ENCODE data around the gene SLC13A3.

The SLC13A3 gene

DNA sequence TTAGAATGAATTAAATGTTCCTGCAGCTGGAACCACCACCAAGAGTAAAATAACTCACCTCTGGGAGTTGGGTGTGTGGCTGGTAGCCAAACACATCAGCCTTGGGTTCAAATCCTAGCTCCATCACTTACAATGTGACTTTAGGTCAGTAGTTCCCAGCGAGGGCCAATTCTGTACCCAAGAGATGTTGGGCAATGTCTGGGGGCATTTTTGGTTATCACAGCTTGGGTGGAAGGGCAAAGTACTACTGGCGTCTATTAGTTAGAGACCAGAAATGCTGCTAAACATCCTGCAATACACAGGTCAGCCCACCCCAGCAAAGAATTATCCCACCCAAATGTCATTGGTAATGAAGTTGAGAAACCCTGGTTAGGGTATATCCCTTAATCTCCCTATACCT, 48.8 kb downstream of the SLC13A3 start:
- no peak for DNase-seq

GRCh38 chr20:46601603-46602122, 49.6 kb downstream of the SLC13A3 start:
- DNase-seq, result no peak

DNA sequence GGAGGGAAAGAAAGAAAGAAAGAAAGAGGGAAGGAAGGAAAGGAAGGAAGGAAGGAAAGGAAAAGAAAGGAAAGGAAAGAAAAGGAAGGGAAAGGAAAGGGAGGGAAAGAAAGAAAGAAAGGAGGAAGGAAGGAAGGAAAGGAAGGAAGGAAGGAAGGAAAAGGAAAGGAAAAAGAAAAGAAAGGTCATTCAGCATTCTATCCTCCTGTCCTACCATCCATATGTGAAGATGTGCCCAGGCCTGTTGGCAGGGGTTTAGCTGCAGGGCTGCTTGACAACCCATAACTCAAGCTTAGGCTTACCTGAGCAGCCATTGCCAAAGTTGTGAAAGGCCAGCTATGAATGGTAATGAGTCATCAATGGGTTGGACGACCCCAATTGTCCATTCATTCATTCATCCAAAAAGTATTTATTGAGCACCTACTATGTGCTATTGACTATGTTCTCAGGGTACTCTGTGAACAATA, 50.9 kb downstream of the SLC13A3 start:
- DNase-seq, result no peak

DNA sequence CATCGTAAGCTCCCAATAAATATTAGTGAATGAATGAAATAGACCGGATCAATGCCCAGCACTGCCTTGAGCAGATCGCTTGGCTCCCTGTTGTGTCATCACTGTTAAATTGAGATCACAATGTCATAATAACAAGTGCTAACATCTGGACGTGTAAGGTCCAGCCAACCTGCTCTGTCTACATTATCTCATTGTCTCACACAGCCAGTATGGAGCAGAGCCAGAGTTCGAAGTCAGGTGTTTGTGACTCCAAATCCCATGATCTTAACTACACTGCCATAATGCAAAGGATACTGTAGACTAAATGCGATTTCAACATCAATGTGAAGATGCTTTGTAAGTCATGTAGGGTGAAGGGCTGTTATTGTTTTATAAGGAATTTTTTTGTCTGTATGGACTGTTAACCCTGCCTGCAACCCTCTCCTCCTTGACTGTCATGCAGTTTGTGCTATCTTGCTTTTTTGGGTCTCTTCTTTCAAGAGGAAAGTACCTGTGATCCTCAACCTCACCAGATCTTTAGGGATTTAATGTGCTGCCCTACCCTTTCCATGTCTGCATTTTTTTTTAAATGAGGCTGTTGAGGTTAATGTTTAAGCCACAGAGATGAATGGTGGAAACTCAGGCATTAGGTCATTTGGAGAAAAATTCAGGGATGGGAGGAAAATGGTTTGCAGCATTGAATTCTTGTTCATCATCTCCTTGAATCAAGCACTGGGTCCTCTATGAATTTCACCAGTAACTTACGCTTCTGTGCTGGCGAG, 51.9 kb downstream of the SLC13A3 start:
- no peak for DNase-seq

GRCh38 chr20:46595933-46596332, 55.3 kb downstream of the SLC13A3 start:
- DNase-seq, result no peak

- no peak for DNase-seq
Observed at GRCh38 chr20:46594725-46595124, 56.5 kb downstream of the SLC13A3 start.

GRCh38 chr20:46592580-46593362, 58.5 kb downstream of the SLC13A3 start:
- DNase-seq, result no peak

- DNase-seq, result no peak
Observed at GRCh38 chr20:46590443-46590842, 60.8 kb downstream of the SLC13A3 start.

DNA sequence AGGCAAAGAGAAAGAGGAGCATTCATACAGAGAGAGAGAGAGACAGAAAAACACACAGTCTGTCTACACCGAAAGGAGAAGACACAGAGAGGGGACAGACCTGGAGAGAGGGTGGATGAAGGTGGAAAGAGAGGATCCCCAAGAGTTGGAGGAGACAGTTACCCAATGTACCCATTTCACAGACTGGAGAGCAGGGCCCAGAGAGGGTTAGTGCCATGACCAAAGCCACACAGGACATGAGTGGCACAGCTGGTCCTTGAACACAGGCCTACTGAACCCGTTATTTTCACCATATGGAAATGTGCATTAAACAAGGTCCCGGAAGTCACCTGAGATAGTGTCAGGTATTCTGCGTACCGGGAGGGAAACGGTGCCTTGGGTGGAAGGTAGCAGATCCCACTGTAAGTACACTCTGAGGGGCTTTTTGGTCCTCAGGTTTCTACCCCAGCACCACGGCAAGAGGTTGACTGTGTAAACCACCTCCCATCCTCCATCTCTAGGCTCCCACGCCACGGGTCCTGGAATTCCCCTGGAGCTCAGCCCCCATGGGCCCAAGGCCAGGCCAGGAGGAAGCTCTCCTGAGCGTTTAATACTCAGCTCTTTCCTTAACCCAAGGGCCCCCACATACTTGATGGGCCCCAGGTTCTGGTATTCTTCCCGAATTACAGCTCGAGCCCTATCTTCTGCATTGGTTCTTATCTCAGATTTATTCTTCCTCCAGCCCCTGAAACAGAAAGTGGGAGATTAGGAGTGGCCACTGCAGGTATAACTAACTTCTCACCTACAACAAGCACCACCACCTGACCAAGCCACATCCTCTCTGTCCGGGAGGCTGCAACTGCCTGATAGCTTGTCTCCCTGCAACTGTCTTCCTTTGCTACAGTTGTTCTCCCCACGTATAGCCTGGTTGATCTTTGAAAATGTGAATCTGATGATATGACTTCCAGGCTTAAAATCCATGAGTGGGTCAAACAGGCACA, 62.4 kb downstream of the SLC13A3 start:
- no peak for DNase-seq

- DNase-seq, result no peak
Observed at GRCh38 chr20:46587986-46588385, 63.3 kb downstream of the SLC13A3 start.

GRCh38 chr20:46586724-46587123, 64.5 kb downstream of the SLC13A3 start:
- DNase-seq, result no peak

DNA sequence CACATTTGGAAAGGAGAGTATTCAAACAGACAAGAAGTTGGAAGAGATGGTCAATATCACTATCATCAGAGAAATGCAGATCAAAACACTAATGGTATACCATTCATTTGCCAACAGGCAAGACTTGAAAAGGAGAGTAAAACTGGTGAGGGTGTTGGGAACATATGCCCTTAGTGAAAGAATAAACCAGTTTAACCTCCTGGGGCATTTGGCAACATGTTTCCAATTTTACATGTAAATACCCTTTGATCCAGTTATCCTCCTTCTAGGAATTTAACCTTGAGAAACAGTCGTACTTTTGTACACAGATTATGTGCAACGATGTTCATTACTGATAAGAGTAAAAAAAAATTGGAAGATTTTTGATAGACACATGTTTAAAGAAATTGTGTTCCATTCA, 66.8 kb downstream of the SLC13A3 start:
- no peak for DNase-seq

- no peak for DNase-seq
Observed at GRCh38 chr20:46583411-46584214, 67.6 kb downstream of the SLC13A3 start.

DNA sequence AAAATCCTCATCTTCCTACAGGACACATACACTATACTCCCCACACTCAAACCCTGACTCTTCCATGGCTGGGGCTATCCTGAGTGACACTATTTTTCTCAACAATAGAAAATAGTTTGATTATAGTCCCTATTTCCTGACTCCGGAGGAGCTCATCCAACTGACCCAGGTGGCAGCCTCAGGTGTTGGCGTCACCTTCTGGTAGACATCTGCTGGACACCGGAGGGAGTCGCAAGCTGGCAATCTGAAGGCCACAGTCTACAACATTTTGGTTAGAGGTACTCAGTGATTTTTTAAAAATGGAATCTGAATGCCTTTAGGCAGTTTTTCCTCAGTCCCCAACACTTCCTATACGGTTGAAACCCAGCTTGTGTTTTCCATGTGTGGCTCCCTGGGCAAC, 68.6 kb downstream of the SLC13A3 start:
- DNase-seq, result no peak

GRCh38 chr20:46581391-46581790, 69.9 kb downstream of the SLC13A3 start:
- no peak for DNase-seq

- no peak for DNase-seq
Observed at GRCh38 chr20:46580613-46581205, 70.5 kb downstream of the SLC13A3 start.

- DNase-seq, result no peak
Observed at GRCh38 chr20:46578745-46579144, 72.5 kb downstream of the SLC13A3 start.

GRCh38 chr20:46576774-46577395, 74.4 kb downstream of the SLC13A3 start:
- DNase-seq, result no peak

DNA sequence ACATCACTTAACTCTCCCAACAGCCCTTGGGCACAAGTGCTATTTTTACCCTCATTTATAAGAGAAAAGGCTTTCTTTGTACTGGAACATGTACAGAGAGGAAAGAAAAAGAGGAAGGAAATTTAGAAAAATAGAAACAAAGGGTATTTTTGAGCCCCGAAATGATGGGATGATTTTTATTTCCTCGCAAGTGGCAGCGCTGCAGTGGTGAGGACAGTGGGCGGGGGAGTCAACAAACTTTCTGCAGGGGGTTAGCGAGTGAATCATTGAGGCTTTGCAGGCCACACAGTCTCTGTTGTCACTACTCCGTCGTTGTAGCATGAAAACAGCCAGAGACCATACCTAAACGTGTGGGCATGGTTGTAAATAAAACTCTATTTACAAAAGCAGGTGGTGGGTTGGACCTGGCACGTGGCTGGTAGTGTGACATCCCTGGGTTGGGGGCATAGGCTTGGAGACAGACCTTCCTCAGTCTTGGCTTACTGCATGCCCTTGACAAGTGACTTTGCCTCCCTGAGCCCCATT, 75.3 kb downstream of the SLC13A3 start:
- DNase-seq, result no peak

DNA sequence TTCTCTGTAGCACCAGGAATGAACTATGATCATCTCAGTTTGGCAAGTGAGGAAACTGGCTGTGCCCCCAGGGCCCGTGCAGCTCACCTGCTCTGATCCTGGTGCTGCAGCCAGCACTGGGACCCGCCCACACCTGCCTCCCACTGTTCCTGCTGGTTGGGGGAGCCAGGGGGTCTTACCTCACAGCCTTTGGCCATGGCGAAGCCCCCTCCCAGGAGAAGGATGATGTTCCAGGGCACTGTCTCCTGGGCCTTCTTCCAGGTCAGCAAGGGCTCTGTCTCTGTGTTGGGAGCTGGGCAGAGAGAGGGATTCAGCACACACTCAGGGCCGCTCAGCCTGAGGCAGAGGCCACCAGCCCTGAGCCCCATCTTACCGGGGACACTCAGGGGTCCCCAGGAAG, 75.9 kb downstream of the SLC13A3 start:
- no peak for DNase-seq
